ENCODE data around the gene RAD23A. TPM values are rescaled to one million over a fixed set of nuclear protein-coding genes. Genes with fewer than 3 reads are reported as not detected.
A peak's percentile ranks its signal among the peaks of the same experiment; 100 is the strongest.

Gene RAD23A
- total RNA-seq, 1 donor from 2014 or later, result 78.8 TPM

- Mint-ChIP-seq H3K36me3 (ENCODE audit: insufficient read depth) (no peaks in the 10 kb centered on the region), H3K4me1 (ENCODE audit: low read depth) (no peaks in the 10 kb centered on the region), H3K9me3 (ENCODE audit: low read depth) (no peaks in the 10 kb centered on the region), H3K27me3 (peaks cover 23% of the 10 kb centered on the region), H3K4me3 (ENCODE audit: low read depth) (no peak overlapping the region), H3K27ac (no peak overlapping the region)
- TF ChIP-seq CTCF (IDR thresholded peaks at IDR 0.05; ENCODE audit: unreplicated experiment), result no peak
- DNase-seq (ENCODE audit: low spot score, unreplicated experiment), result no peak
Measured at GRCh38 chr19:12979974-12980373, 34.3 kb downstream of the RAD23A start.

GRCh38 chr19:12982648-12983047, 37.0 kb downstream of the RAD23A start:
- H3K4me1 Mint-ChIP-seq (ENCODE audit: low read depth), result no peaks in the 10 kb centered on the region
- no peaks in the 10 kb centered on the region for H3K36me3 Mint-ChIP-seq (ENCODE audit: insufficient read depth)
- no peak for DNase-seq (ENCODE audit: low spot score, unreplicated experiment)
- no peak overlapping the region for H3K27ac Mint-ChIP-seq
- H3K9me3 Mint-ChIP-seq (ENCODE audit: low read depth), result no peaks in the 10 kb centered on the region
- H3K27me3 Mint-ChIP-seq, result peaks cover 41% of the 10 kb centered on the region
- no peak for TF ChIP-seq CTCF (IDR thresholded peaks at IDR 0.05; ENCODE audit: unreplicated experiment)
- no peak overlapping the region for H3K4me3 Mint-ChIP-seq (ENCODE audit: low read depth)

DNA sequence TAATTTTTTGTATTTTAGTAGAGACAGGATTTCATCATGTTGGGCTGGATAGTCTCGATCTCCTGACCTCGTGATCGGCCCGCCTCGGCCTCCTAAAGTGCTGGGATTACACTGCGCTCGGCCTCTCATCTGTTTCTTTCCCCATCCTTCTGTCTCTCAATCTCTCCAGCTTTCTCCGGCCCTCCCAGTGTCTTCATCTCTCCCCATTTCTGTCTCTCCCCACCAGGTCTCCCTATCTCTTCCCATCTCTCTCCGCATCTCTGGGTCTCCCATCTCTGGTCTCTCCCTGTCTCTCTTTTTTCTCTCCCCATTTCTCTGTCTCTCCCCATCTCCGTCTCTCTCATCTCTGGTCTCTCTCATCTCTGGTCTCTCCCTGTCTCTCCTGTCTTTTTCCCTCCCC, 37.4 kb downstream of the RAD23A start:
- no peaks in the 10 kb centered on the region for H3K36me3 Mint-ChIP-seq (ENCODE audit: insufficient read depth)
- no peak for DNase-seq (ENCODE audit: low spot score, unreplicated experiment)
- H3K9me3 Mint-ChIP-seq (ENCODE audit: low read depth), result no peaks in the 10 kb centered on the region
- peaks cover 38% of the 10 kb centered on the region for H3K27me3 Mint-ChIP-seq
- H3K27ac Mint-ChIP-seq, result no peak overlapping the region
- H3K4me3 Mint-ChIP-seq (ENCODE audit: low read depth), result no peak overlapping the region
- H3K4me1 Mint-ChIP-seq (ENCODE audit: low read depth), result no peaks in the 10 kb centered on the region
- no peak for TF ChIP-seq CTCF (IDR thresholded peaks at IDR 0.05; ENCODE audit: unreplicated experiment)

DNA sequence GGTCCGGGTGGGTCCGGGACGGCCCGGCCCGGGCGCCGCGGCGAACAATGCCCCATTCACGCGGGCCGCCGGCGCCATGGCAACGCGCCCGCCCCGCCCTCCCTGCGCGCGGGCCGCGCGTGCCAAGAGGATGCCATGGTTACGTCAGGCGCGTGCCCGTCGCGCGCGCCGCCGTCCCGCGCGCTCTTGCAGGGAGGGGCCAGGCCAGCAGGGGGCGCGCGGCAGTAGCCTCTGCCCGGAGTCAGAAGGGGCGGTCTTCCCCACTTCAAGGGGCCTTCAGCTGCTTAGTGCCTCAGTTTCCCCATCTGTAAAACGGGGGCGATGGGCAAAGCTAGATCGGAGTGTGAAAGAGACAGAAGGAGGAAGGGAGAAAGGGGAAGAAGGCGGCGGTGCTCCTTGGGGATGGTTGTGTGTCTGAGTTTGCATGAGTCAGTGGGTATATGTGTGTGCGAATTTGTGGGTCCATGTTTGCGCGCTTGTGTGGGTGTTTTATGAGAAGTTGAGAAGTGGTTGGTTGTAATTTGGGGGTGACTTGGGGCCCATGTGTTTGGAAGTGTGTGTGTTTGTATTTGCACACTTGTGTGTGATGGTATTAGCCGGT, 38.0 kb downstream of the RAD23A start:
- Mint-ChIP-seq H3K27ac (no peak overlapping the region), H3K4me3 (ENCODE audit: low read depth) (no peak overlapping the region), H3K4me1 (ENCODE audit: low read depth) (no peaks in the 10 kb centered on the region), H3K27me3 (peaks cover 37% of the 10 kb centered on the region), H3K36me3 (ENCODE audit: insufficient read depth) (no peaks in the 10 kb centered on the region), H3K9me3 (ENCODE audit: low read depth) (no peaks in the 10 kb centered on the region)
- DNase-seq (ENCODE audit: low spot score, unreplicated experiment), result peak; percentile 73
- TF ChIP-seq CTCF (IDR thresholded peaks at IDR 0.05; ENCODE audit: unreplicated experiment), result peak; percentile 92

GRCh38 chr19:12984143-12984627, 38.5 kb downstream of the RAD23A start:
- Mint-ChIP-seq H3K27ac (no peak overlapping the region), H3K4me3 (ENCODE audit: low read depth) (no peak overlapping the region), H3K36me3 (ENCODE audit: insufficient read depth) (no peaks in the 10 kb centered on the region), H3K27me3 (peaks cover 34% of the 10 kb centered on the region), H3K4me1 (ENCODE audit: low read depth) (no peaks in the 10 kb centered on the region), H3K9me3 (ENCODE audit: low read depth) (no peaks in the 10 kb centered on the region)
- TF ChIP-seq CTCF (IDR thresholded peaks at IDR 0.05; ENCODE audit: unreplicated experiment), result no peak
- DNase-seq (ENCODE audit: low spot score, unreplicated experiment), result no peak

Measured in progenitor cell of endocrine pancreas (in vitro differentiated cells).